SK-N-SH treated with all-trans-retinoic acid at 6 μM for 48 hours (cell line): Measurements from ENCODE around the gene RABGAP1.

Experiments used
- ARNTL ChIP-seq: fragments of 450-650 bp; formaldehyde crosslinking; IDR thresholded peaks from 2 replicates; pipeline ENCODE4 v1.5.0; 2020; ENCODE audit warnings: low read depth, mild to moderate bottlenecking, moderate library complexity, borderline replicate concordance
- BACH2 ChIP-seq: fragments of 250-450 bp; sonication (Bioruptor Pico); IDR thresholded peaks from 2 replicates; pipeline ENCODE4 v1.9.0; 2021; ENCODE audit warnings: mild to moderate bottlenecking, borderline replicate concordance
- CREB5 ChIP-seq: fragments of 250-450 bp; sonication (Bioruptor Pico); IDR thresholded peaks from 2 replicates; pipeline ENCODE4 v1.5.1; 2020; ENCODE audit warnings: low read depth, mild to moderate bottlenecking, moderate library complexity
- CSRNP3 ChIP-seq: fragments of 250-450 bp; sonication (Bioruptor Pico); IDR thresholded peaks from 2 replicates; pipeline ENCODE4 v1.5.1; 2021; ENCODE audit warnings: mild to moderate bottlenecking, moderate library complexity
- GLIS3 ChIP-seq: fragments of 250-450 bp; sonication (Bioruptor Pico); IDR thresholded peaks from 2 replicates; pipeline ENCODE4 v1.5.0; 2020; ENCODE audit warnings: mild to moderate bottlenecking, moderate library complexity
- OSR1 ChIP-seq: fragments of 250-450 bp; sonication (Bioruptor Pico); IDR thresholded peaks from 2 replicates; pipeline ENCODE4 v1.8.0; 2022; ENCODE audit warnings: moderate library complexity, mild to moderate bottlenecking, inconsistent platforms
- RARB ChIP-seq: fragments of 250-450 bp; sonication (Bioruptor Pico); IDR thresholded peaks from 2 replicates; pipeline ENCODE4 v1.8.0; 2021; ENCODE audit warnings: mild to moderate bottlenecking, moderate library complexity
- SNAI2 ChIP-seq: fragments of 250-450 bp; sonication (Bioruptor Pico); IDR thresholded peaks from 2 replicates; pipeline ENCODE4 v1.5.0; 2020; ENCODE audit warnings: mild to moderate bottlenecking, moderate library complexity
- TCF4 ChIP-seq: fragments of 250-450 bp; sonication (Bioruptor Pico); IDR thresholded peaks from 2 replicates; pipeline ENCODE4 v1.8.0; 2021; ENCODE audit warnings: mild to moderate bottlenecking, moderate library complexity, borderline replicate concordance
- TOX ChIP-seq: fragments of 250-450 bp; sonication (Bioruptor Pico); IDR thresholded peaks from 2 replicates; pipeline ENCODE4 v1.8.0; 2021; ENCODE audit warnings: mild to moderate bottlenecking, moderate library complexity, borderline replicate concordance
- ZC3H10 ChIP-seq: fragments of 250-450 bp; sonication (Bioruptor Pico); IDR thresholded peaks from 2 replicates; pipeline ENCODE4 v1.5.1; 2021; ENCODE audit warnings: mild to moderate bottlenecking, moderate library complexity
- ZNF565 ChIP-seq: fragments of 450-650 bp; formaldehyde crosslinking; conservative IDR thresholded peaks from 2 replicates; pipeline ENCODE4 v1.5.0; 2020; ENCODE audit warnings: low read depth, mild to moderate bottlenecking, moderate library complexity
- ZNF70 ChIP-seq: fragments of 450-650 bp; formaldehyde crosslinking; IDR thresholded peaks from 2 replicates; pipeline ENCODE4 v1.5.0; 2020; ENCODE audit warnings: mild to moderate bottlenecking, moderate library complexity
- TF ChIP-seq, protein P1 (sequence below): fragments of 250-450 bp; sonication (Bioruptor Pico); IDR thresholded peaks from 2 replicates; pipeline ENCODE4 v1.8.0; 2020; ENCODE audit warnings: mild to moderate bottlenecking, moderate library complexity, borderline replicate concordance

GRCh38 chr9:123070198-123070597 lies 129.4 kb downstream of the RABGAP1 start:
- TF ChIP-seq ZNF565 (CRISPR knock-in tag), result no peak
- TF ChIP-seq OSR1 (CRISPR knock-in tag), result no peak
- TF ChIP-seq, protein P1, sequence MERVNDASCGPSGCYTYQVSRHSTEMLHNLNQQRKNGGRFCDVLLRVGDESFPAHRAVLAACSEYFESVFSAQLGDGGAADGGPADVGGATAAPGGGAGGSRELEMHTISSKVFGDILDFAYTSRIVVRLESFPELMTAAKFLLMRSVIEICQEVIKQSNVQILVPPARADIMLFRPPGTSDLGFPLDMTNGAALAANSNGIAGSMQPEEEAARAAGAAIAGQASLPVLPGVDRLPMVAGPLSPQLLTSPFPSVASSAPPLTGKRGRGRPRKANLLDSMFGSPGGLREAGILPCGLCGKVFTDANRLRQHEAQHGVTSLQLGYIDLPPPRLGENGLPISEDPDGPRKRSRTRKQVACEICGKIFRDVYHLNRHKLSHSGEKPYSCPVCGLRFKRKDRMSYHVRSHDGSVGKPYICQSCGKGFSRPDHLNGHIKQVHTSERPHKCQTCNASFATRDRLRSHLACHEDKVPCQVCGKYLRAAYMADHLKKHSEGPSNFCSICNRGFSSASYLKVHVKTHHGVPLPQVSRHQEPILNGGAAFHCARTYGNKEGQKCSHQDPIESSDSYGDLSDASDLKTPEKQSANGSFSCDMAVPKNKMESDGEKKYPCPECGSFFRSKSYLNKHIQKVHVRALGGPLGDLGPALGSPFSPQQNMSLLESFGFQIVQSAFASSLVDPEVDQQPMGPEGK (CRISPR knock-in tag), result no peak
- TF ChIP-seq CSRNP3 (CRISPR knock-in tag), result no peak
- TF ChIP-seq ZNF70 (CRISPR knock-in tag), result no peak
- no peak for TF ChIP-seq BACH2 (CRISPR knock-in tag)
- no peak for TF ChIP-seq TCF4 (CRISPR knock-in tag)
- TF ChIP-seq RARB, result no peak
- TF ChIP-seq GLIS3 (CRISPR knock-in tag), result no peak
- TF ChIP-seq SNAI2 (CRISPR knock-in tag), result no peak
- no peak for TF ChIP-seq ARNTL
- no peak for TF ChIP-seq ZC3H10 (CRISPR knock-in tag)
- TF ChIP-seq TOX (CRISPR knock-in tag), result no peak
- TF ChIP-seq CREB5, result no peak
